MM.1S (cell line): Measurements from ENCODE around the gene HEMK1.

Experiments
- DNase-seq: peaks from one replicate; pipeline ENCODE4 v3.0.0-alpha.2; 2015
- H2AFZ ChIP-seq: fragments of 300-600 bp; sonication (generic); 2 replicates; pipeline ENCODE4 v1.6.0; 2016; ENCODE audit warnings: antibody characterized with exemption, low read length
- H3F3A ChIP-seq: fragments of 300-600 bp; sonication (generic); 2 replicates; pipeline ENCODE4 v1.6.1; 2016; ENCODE audit warnings: mild to moderate bottlenecking, antibody characterized with exemption, low read length, moderate library complexity, mixed read lengths; ENCODE audit not compliant: insufficient read depth
- H3K27ac ChIP-seq: fragments of 300-600 bp; sonication (generic); 2 replicates; pipeline ENCODE4 v1.5.1; 2016; ENCODE audit warnings: mild to moderate bottlenecking, low read length
- H3K27me3 ChIP-seq: fragments of 300-600 bp; sonication (generic); replicated peaks from 2 replicates; pipeline ENCODE4 v1.6.0; 2016; ENCODE audit warnings: low read length; ENCODE audit not compliant: insufficient read depth
- H3K36me3 ChIP-seq: fragments of 300-600 bp; sonication (generic); replicated peaks from 2 replicates; pipeline ENCODE4 v1.6.1; 2016; ENCODE audit warnings: mild to moderate bottlenecking, low read length, mixed read lengths; ENCODE audit not compliant: insufficient read depth
- H3K4me1 ChIP-seq: fragments of 300-600 bp; sonication (generic); 2 replicates; pipeline ENCODE4 v1.6.1; 2016; ENCODE audit warnings: low read length, mixed read lengths
- H3K4me2 ChIP-seq: fragments of 300-600 bp; sonication (generic); 2 replicates; pipeline ENCODE4 v1.6.0; 2016; ENCODE audit warnings: low read depth, low read length
- H3K4me3 ChIP-seq: fragments of 300-600 bp; sonication (generic); 2 replicates; pipeline ENCODE4 v1.5.1; 2016; ENCODE audit warnings: low read length, mixed read lengths
- H3K79me2 ChIP-seq: fragments of 300-600 bp; sonication (generic); 2 replicates; pipeline ENCODE4 v1.6.1; 2016; ENCODE audit warnings: mixed run types, low read length, mixed read lengths
- H3K9ac ChIP-seq: fragments of 300-600 bp; sonication (generic); 2 replicates; pipeline ENCODE4 v1.6.1; 2016; ENCODE audit warnings: low read length, mixed read lengths
- H3K9me2 ChIP-seq: fragments of 300-600 bp; sonication (generic); replicated peaks from 2 replicates; pipeline ENCODE4 v1.6.1; 2016; ENCODE audit warnings: mild to moderate bottlenecking, low read length, mixed read lengths; ENCODE audit not compliant: insufficient read depth
- H3K9me3 ChIP-seq: fragments of 300-600 bp; sonication (generic); replicated peaks from 2 replicates; pipeline ENCODE4 v1.6.1; 2016; ENCODE audit warnings: mild to moderate bottlenecking, low read length, mixed read lengths; ENCODE audit not compliant: insufficient read depth
- H4K20me1 ChIP-seq: fragments of 300-600 bp; sonication (generic); 2 replicates; pipeline ENCODE4 v1.6.1; 2016; ENCODE audit warnings: mild to moderate bottlenecking, low read length, moderate library complexity, mixed read lengths; ENCODE audit not compliant: insufficient read depth
- EZH2 ChIP-seq: fragments of 300-600 bp; sonication (generic); optimal IDR thresholded peaks from 2 replicates; pipeline ENCODE3; 2017; ENCODE audit warnings: low read depth, mild to moderate bottlenecking, antibody characterized with exemption, low read length, mixed read lengths
- EZH2phosphoT487 ChIP-seq: fragments of 300-600 bp; sonication (generic); IDR thresholded peaks from 2 replicates; pipeline ENCODE4 v1.6.1; 2018; ENCODE audit warnings: antibody characterized with exemption, low read length
- TF ChIP-seq, protein P1 (sequence below): fragments of 300-600 bp; sonication (generic); IDR thresholded peaks from 2 replicates; pipeline ENCODE4 v1.5.1; 2016; ENCODE audit warnings: antibody characterized with exemption, low read length, mixed read lengths

HEMK1 gene

DNA sequence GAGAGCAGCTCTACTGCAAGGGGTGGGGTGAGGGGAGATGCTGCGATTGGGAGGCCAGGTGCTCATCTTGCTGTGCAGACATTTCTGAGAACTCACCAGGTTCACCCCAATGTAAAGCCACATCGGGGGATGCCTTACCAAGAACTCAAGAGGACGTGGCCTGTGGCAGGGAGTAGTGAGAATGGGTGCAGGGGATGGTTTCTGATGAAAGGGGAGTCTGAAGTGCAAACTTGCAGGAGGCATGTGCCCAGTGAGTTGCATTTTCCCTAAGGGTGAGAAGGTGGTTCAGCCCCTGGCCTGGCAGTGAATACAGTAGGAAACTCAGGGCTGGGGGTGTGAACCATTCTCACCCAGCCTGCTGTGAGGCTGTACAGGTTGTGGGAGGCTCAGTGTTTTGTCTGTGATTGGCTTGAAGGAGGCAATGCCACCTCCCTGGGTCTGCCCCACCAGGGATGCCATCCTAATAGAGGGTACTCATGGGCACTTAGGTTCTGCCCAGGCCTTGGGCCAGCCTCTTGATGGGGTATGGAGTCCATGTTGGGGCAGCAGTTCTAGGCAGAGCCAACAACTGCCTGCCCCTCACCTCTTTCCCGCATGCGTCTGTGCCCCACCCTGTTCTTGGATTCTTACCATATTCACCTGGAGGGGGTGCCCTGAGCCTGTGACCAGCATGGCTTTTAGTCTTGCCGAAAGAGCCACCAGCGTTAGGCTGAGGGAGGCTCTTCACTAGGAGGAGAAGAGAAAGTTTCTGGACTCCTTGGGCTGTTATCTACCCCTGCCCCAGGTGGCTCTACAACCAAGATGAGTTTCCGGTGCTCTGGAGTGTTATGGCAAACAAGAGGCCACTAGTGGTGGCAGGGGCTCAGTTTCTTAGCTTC lies 4.5 kb downstream of the HEMK1 start:
- Histone ChIP-seq H3K9me2 (no peaks in the 10 kb centered on the region), H3K9me3 (no peaks in the 10 kb centered on the region), H3F3A (peaks cover under 1% of the 10 kb centered on the region; the same call in 1 of the 2 replicates), H3K4me1 (peaks cover 6% of the 10 kb centered on the region; the same call in 1 of the 2 replicates), H3K4me2 (no peak overlapping the region), H3K27me3 (no peaks in the 10 kb centered on the region), H4K20me1 (no peaks in the 10 kb centered on the region), H3K4me3 (no peak overlapping the region), H3K9ac (no peak overlapping the region), H3K79me2 (no peaks in the 10 kb centered on the region), H2AFZ (no peak overlapping the region), H3K36me3 (no peaks in the 10 kb centered on the region), H3K27ac (no peak overlapping the region)
- DNase-seq: no peak
- TF ChIP-seq EZH2phosphoT487: no peak
- no peak for TF ChIP-seq EZH2
- TF ChIP-seq, protein P1, sequence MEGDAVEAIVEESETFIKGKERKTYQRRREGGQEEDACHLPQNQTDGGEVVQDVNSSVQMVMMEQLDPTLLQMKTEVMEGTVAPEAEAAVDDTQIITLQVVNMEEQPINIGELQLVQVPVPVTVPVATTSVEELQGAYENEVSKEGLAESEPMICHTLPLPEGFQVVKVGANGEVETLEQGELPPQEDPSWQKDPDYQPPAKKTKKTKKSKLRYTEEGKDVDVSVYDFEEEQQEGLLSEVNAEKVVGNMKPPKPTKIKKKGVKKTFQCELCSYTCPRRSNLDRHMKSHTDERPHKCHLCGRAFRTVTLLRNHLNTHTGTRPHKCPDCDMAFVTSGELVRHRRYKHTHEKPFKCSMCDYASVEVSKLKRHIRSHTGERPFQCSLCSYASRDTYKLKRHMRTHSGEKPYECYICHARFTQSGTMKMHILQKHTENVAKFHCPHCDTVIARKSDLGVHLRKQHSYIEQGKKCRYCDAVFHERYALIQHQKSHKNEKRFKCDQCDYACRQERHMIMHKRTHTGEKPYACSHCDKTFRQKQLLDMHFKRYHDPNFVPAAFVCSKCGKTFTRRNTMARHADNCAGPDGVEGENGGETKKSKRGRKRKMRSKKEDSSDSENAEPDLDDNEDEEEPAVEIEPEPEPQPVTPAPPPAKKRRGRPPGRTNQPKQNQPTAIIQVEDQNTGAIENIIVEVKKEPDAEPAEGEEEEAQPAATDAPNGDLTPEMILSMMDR: no peak

GRCh38 chr3:50574444-50574831 lies 5.1 kb downstream of the HEMK1 start:
- no peaks in the 10 kb centered on the region for H3K27me3 ChIP-seq
- TF ChIP-seq EZH2 (no peak), EZH2phosphoT487 (no peak)
- TF ChIP-seq, protein P1: no peak
- no peak overlapping the region for H3K4me2 ChIP-seq
- no peak overlapping the region for H3K4me3 ChIP-seq
- no peaks in the 10 kb centered on the region for H3K79me2 ChIP-seq
- no peaks in the 10 kb centered on the region for H3K36me3 ChIP-seq
- no peaks in the 10 kb centered on the region for H3F3A ChIP-seq
- H3K9ac ChIP-seq: no peak overlapping the region
- peaks cover 6% of the 10 kb centered on the region; the same call in 1 of the 2 replicates for H3K4me1 ChIP-seq
- H4K20me1 ChIP-seq: no peaks in the 10 kb centered on the region
- H3K9me2 ChIP-seq: no peaks in the 10 kb centered on the region
- H2AFZ ChIP-seq: no peak overlapping the region
- no peak overlapping the region for H3K27ac ChIP-seq
- no peaks in the 10 kb centered on the region for H3K9me3 ChIP-seq
- no peak for DNase-seq

DNA sequence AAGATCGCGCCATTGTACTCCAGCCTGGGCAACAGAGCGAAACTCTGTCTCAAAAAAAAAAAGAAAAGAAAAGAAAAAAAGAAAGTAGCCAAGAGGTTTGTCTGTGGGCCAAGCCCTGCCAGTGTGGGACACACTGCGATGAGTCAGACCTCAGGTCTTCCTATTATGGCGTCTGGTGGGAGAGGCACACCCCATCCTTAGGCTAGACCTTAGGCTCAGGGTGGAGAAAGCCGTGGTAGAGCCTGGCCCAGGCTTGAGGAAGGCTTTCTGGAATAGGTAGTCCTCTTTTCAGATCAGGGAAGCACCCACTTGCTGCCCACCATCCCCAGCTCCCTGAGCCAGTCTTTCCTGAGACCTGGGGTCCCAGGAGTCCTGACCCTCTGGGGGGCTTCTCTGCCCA lies 6.0 kb downstream of the HEMK1 start:
- H3K36me3 ChIP-seq: no peaks in the 10 kb centered on the region
- no peak for DNase-seq
- H3K27ac ChIP-seq: no peak overlapping the region
- 0 out of 2 replicates have a peak, but pooled peaks cover 2% of the 10 kb centered on the region for H3K4me1 ChIP-seq
- H3K27me3 ChIP-seq: no peaks in the 10 kb centered on the region
- H3K9me2 ChIP-seq: no peaks in the 10 kb centered on the region
- no peak overlapping the region for H3K4me2 ChIP-seq
- no peaks in the 10 kb centered on the region for H3K9me3 ChIP-seq
- H4K20me1 ChIP-seq: no peaks in the 10 kb centered on the region
- H3K4me3 ChIP-seq: no peak overlapping the region
- TF ChIP-seq, protein P1: no peak
- TF ChIP-seq EZH2: no peak
- no peak for TF ChIP-seq EZH2phosphoT487
- no peaks in the 10 kb centered on the region for H3K79me2 ChIP-seq
- no peak overlapping the region for H3K9ac ChIP-seq
- H3F3A ChIP-seq: no peaks in the 10 kb centered on the region
- no peak overlapping the region for H2AFZ ChIP-seq
